ENCODE results near the gene SNX8.
"Not testable (repeated sequence)": the region's sequence is repeated elsewhere in the genome, so short reads cannot be mapped to it uniquely, and the experiment has no call there.

The SNX8 gene

DNA sequence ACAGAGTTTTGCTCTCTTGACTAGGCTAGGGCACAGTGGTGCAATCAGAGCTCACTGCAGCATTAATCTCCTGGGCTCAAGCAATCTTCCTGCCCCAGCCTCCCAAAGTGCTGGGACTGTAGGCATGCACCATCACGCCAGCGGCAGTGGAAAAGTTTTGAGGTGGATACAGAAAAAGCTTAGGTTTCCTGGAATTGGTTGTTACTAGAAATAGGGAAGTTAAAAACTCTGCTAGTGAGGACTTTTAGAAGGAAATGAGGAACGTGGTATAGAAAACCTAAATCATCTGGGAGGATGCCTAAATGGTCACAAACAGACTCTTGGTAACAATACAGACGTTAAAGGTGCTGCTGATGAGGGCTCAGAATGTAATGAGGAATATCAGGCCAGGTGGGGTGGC lies 10.9 kb upstream of the SNX8 start:
- DNase-seq: no peak

DNA sequence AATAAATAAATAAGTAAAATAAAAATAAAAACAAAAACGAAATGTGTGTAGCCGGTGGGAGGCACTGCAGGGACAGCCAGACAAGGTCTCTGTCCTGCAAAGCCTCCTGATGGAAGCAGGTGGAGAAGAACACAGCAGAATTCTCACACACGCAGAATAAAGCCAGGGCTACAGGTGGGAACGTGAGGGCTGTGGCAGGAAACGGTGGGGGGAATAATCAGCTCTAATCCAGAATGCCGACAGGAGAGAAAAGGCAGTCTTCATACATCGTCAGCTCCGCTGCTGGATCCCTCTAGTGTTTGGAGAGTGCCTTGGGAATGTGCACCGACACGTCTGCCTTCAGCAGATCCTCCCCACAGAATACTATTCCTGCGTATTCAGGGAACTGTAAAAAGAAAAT lies 6.8 kb upstream of the SNX8 start:
- no peak for DNase-seq

DNA sequence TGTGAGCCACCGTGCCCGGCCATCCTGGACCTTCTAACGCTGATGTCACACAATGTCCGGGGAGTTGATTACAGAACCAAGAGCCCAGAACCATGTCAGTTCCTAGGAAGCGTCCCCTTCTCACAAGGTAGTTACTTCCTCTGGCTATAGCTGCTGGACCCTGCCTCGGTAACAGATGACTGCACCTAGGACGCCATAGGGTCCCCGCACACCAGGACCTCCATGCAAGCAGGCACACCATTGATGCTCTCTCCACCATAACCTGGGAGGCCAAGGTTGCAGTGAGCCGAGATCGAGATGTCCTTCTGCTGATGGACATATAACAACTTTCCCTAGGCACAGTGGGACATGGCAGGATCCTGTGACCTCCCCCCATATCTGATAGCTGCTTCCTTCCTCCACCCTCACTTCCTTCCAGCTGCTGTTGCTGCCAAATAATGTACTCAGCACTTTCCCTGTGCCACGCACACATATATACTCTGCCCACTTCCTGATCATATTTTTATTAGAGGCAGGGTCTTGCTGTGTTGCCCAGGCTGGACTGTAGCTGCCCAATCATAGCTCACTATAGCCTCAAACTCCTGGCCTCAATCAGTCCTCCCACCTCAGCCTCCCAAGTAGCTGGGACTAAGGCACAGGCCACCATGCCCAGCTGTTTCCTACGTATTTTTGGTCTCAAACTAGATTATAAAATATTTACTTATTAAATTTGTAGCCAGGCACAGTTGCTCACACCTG lies 3.5 kb upstream of the SNX8 start:
- DNase-seq: no peak

DNA sequence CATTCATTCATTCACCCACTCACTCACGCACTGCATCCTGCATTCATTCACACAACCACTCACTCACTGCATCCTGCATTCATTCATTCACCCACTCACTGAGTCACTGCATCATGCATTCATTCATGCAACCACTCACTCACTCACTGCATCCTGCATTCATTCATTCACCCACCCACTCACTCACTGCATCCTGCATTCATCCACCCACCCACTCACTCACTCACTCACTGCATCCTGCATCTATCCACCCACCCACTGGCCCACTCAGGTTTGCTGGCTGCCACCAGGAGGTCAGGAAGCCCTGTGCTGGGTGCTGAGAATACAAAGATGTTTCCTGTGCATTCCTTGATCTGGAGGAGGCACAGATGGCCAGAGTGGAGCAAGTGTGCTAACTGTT lies 2.3 kb upstream of the SNX8 start:
- DNase-seq: no peak

DNA sequence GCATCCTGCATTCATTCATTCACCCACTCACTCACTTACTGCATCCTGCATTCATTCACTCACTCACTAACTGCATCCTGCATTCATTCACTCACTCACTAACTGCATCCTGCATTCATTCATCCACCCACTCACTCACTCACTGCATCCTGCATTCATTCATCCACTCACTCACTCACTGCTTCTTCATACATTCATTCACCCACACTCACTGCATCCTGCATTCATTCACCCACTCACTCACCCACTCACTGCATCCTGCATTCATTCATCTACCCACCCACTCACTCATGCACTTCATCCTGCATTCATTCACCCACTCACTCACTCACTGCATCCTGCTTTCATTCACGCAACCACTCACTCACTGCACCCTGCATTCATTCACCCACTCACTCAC lies 1.5 kb upstream of the SNX8 start:
- no peak for DNase-seq

DNA sequence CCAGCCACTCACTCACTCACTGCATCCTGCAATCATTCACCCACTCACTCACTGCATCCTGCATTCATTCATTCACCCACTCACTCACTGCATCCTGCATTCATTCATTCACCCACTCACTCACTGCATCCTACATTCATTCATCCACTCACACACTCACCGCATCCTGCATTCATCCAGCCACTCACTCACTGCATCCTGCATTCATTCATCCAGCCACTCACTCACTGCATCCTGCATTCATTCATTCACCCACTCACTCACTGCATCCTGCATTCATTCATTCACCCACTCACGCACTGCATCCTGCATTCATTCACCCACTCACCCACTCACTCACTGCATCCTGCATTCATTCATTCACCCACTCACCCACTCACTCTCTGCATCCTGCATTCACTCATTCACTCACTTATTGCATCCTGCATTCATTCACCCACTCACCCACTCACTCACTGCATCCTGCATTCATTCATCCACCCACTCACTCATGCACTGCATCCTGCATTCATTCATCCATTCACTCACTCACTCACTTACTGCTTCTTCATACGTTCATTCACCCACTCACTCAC lies 802 bp upstream of the SNX8 start:
- not testable (repeated sequence) for DNase-seq

DNA sequence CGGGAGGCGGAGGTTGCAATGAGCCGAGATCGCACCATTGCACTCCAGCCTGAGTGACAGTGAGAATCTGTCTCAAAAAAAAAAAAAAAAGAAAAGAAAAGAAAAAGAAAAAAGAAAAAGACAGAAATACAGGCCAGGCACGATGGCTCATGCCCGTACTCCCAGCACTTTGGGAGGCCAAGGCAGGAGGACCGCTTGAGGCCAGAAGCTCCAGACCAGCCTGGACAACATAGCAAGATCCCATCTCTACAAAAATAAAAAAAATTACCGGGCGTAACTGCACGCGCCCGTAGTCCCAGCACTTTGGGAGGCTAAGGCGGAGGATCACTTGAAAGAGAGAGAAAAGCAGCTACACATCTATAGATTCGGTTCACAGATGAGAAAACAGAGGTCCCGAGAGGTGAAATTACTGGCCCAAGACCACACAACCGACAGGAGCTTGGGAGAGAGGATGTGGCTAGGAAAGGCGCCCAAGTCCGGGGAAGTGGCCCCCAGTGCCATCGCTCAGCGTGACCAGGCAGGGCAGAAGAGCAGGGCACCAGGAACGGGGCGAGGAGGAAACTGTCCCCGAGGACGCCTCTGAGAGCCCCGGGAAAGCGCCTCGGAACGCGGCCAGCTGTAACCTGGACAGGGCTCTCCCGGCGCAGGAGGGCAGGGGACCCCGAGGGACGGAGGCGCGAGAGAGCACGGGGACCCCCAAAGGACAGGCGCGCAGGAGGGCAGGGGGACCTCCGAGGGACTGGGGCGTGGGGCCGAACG lies 612 bp downstream of the SNX8 start:
- no peak for DNase-seq

DNA sequence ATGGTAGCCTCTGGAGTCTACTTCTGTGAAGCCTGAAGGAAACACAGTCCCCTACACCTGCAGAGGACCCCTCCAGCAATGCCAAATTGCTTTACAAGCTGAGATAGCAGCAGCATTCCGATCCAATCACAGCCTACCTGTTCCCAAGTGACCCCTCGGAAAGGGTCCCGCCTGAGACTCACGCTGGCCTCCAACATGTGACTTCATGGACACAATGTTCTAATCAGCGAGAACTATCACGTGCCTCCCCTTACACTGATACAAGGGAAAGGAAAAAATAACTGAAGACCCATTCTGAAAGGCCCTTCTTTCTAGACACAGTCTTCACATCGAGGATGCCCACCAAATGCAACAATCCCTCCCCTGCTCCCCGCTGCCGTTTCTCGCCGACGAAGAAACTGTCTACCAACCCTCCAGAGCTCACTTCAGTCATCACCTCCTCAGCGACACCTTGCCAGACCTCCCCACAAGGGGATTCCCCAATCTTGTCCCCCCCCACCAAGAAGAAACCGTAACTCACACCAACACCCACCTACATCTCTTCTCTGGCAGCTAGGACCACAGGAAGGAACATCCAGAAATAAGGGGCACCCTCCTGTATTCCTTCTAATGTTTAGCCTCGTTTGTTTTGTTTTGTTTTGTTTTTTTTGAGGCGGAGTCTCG lies 1.8 kb downstream of the SNX8 start:
- no peak for DNase-seq

DNA sequence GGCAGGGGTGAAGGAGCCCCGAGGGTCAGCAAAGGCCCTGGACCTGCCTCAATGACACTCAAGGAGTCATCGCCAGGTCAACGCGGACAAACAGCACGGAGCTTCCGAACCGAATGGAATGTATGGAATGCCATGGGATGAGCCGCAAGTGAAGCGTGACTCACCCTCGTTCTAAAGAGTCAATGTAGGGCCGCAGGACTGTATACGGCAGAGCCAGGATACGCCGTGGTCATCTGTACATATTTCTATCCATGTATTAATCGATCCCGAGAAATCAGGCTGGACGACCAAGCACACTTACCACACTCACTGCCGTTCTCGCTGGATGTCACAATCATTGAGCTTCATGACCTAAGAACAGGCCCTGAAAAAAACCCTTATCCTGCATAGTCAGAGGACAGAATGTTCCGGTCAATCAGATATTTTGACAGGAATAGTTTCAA lies 4.3 kb downstream of the SNX8 start:
- no peak for DNase-seq

DNA sequence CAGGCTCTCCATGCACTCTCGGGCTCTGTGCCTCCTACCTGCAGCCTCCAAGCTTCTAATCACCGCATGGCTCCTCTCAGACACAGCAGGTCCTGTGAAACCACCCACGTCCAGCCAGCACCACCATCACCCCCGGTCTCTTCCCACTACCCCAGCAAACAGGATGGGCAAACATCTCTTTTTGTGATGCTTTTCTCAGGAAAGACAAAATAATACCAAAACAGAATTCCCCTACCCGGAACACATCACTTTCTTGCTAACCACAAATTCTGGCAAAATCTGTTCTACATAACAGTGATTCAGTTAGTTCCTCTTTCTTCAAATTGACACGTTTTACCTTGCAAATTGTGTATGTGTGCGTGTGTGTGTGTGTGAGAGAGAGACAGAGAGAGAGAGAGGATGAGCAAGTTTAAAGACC lies 6.5 kb downstream of the SNX8 start:
- no peak for DNase-seq

DNA sequence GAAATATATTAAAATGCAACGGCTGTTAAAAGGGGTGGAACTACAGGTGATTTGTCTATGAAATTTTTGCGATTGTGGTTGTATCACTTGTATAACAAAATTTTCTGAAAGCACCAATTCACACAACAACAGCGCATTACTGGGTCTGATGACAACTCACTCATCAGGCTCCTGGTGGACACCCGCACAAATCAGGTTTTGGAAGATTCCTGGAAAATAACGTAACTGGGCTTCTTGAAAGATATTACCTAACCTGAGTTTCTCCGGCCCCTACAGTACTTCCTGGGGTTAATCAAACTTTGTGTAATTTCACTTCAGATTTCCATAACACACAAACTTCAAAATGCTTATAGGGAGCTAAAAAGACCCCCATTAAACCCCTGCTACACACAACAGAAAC lies 7.6 kb downstream of the SNX8 start:
- DNase-seq: no peak

DNA sequence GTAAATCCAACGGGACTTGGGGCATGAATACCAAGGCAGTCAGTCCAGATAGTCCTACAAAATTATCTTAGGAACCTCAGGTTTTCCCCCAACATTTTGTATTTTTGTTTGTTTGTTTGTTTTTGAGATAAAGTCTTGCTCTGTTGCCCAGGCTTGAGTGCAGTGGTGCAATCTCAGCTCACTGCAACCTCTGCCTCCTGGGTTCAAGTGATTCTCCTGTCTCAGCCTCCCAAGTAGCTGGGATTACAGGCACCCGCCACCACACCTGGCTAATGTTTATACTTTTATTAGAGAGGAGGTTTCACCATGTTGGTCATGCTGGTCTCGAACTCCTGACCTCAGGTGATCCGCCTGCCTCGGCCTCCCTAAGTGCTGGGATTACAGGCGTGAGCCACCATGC lies 9.0 kb downstream of the SNX8 start:
- DNase-seq: not testable (repeated sequence)

DNA sequence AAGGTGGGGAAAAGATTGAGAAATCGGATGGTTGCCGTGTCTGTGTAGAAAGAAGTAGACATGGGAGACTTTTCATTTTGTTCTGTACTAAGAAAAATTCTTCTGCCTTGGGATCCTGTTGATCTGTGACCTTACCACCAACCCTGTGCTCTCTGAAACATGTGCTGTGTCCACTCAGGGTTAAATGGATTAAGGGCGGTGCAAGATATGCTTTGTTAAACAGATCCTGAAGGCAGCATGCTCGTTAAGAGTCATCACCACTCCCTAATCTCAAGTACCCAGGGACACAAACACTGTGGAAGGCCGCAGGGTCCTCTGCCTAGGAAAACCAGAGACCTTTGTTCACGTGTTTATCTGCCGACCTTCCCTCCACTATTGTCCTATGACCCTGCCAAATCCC lies 10.7 kb downstream of the SNX8 start:
- not testable (repeated sequence) for DNase-seq

DNA sequence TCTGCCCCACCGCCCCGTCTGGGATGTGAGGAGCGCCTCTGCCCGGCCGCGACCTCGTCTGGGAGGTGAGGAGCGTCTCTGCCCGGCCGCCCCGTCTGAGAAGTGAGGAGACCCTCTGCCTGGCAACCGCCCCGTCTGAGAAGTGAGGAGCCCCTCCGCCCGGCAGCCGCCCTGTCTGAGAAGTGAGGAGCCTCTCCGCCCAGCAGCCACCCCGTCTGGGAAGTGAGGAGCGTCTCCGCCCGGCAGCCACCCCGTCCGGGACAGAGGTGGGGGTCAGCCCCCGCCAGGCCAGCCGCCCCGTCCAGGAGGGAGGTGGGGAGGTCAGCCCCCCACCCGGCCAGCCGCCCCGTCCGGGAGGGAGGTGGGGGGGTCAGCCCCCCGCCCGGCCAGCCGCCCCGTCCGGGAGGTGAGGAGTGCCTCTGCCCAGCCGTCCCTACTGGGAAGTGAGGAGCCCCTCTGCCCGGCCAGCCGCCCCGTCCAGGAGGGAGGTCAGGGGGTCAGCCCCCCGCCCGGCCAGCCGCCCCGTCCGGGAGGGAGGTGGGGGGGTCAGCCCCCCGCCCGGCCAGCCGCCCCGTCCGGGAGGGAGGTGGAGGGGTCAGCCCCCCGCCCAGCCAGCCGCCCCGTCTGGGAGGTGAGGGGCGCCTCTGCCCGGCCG lies 11.4 kb downstream of the SNX8 start:
- DNase-seq: not testable (repeated sequence)

DNA sequence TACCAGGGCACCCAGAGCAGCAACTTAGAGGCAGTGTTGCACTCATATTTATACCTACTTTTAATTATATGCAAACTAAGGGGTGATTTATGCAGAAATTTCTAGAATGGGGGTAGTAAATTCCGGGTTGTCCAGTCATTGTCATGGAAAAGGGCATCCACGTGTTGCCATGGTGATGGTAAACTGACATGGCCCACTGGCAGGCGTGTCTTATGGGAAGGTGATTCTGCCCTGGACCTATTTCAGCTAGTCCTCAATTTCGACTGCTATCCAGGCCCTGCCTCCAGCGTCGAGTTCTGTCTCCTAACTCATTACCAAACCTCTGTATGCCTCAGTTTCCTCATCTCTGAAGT lies 12.8 kb downstream of the SNX8 start:
- DNase-seq: no peak

DNA sequence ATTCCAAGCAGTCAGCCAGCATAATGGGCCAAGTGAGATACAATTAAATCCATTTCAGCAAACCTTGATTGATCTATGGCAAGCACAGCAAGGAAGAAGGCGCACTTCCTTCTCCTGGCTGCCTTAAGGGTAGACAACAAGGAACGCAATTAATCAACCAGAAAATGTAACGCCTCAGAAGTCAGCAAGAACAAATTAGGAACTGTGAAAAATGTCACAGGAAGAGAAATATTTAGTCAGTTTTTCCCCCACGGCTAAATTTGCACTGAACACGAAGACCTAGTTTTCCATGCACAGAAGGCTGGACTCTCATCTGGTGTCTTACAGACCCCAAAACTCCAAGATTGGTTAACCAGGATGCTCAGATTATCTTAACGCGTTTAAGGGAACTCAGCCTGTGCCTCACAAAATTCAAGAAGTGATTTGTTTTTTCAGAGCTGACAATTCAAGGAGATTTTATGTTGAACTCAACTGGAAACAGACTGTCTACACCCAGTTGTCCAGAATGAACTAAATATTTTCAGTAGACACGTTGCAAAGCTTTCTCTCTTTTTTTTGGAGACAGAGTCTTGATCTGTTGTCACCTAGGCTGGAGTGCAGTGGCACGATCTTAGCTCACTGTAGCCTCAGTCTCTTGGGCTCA lies 14.2 kb downstream of the SNX8 start:
- DNase-seq: no peak

DNA sequence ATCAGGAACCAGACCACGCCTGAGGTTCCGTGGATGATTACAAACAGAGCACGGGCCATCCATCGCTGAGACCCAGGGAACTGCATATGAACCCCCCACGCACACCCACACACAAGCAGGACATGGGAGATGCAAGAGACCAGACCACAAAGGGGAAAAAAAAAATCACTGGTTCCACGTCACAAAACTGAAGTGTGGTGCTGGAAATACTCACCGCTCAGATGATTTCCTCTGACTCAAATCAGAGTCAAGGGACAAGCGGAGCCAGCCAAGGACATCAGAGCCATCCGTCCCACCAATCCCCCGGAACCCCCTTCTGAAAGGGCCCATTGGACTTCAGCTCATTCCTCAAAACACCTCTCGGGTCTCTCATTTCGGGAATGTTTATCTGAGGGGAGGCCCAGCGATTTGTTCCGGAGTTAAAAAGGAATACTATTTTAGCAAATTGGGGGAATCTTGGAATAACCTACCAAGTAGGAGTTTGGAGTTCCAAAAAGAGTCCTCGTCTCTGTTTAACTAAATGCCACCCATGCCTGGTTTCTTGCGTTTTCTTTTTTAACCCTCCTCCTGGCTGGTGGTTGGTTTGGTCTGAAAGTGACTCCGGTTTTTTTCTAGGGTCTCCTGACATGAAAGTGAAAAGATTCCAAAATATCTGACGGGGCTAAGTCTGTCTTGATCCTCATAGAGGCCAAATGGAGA lies 15.0 kb downstream of the SNX8 start:
- no peak for DNase-seq

DNA sequence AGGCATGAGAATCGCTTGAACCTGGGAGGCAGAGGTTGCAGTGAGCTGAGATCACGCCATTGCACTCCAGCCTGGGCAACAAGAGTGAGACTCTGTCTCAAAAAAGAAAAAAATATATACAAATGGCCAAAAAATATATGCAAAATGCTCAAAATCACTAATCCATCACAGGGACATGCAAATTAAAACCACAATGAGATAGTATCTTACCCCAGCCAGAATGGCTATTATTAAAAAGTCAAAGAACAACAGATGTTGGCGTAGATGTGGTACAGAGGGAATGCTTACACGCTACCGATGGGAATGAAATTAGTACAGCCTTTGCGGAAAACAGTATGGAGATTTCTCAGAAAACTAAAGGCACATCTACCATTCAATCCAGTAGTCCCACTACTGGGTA lies 17.4 kb downstream of the SNX8 start:
- no peak for DNase-seq

DNA sequence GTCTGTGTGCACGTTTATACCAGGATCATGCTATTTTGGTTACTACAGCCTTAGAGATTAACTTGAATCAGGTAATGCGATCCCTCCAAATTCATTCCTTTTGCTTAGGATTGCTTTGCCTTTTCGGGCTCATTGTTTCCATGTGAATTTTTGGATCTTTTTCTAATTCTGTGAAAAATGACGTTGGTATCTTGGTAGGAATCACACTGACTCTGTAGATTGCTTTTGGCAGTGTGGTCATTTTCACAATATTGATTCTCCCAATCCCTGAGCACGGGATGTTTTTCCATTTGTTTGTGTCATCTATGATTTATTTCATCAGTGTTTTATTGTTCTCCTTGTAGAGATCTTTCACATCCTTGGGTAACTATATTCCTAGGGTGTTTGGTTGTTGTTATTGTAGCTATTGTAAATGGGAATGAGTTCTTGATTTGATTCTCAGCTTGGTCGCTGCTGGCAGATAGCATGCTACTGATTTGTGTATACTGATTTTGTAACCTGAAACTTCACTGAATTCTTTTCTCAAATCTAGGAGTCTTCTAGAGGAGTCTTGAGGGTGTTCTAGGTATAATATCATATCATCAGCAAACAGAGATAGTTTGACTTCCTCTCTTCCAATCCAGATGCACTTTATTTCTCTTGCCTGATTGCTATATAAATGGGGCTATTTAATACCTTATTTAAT lies 18.2 kb downstream of the SNX8 start:
- DNase-seq: no peak

DNA sequence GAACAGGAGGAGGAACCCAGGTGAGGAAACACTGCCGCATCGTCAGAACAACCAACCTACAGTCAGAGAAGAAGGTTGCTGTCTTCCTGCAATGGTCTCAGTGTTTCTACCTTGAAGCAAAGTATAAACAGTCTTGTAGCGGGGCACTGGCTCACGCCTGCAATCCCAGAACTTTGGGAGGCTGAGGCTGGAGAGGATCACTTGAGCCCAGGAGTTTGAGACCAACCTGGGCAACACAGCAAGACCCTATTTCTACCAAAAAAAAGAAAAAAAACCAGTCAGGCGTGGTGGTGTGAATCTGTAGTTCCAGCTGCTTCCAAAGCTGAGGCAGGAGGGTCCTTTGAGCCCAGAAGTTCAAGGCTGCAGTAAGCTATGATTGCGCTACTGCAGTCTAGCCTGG lies 23.4 kb downstream of the SNX8 start:
- no peak for DNase-seq

DNA sequence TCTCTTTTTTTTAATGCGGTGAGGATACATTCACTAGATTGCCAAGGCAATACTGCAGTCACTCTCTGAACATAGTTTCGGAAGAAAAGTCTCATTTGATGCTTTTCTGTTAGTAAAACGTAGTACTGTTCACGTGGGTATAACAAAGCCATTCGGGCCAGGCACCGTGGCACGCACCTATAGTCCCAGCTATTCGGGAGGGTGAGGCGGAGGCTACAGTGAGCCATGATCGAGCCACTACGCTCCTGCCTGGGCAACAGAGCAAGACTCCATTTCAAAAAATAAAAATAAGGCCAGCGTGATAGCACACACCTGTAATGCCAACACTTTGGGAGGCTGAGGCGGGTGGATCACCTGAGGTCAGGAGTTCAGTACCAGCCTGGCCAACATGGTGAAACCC lies 24.6 kb downstream of the SNX8 start:
- DNase-seq: no peak

Data from NCI-H510A (cell line).